Stimulated activated CD4-positive, alpha-beta T cell treated with anti-CD3 and anti-CD28 coated beads, Interleukin-1b, Interleukin-23, amount 100 ng/mL, for 4 hours (primary cell): ENCODE data around the gene OR2A5.
"Not testable (repeated sequence)": the region's sequence is repeated elsewhere in the genome, so short reads cannot be mapped to it uniquely, and the experiment has no call there.

ENCODE experiments used
- DNase-seq, 2 donors: peaks; one replicate each; pipeline ENCODE4 v3.0.0-alpha.2; 2020; ENCODE audit warnings: low read depth in 2 of 2

OR2A5 gene

DNA sequence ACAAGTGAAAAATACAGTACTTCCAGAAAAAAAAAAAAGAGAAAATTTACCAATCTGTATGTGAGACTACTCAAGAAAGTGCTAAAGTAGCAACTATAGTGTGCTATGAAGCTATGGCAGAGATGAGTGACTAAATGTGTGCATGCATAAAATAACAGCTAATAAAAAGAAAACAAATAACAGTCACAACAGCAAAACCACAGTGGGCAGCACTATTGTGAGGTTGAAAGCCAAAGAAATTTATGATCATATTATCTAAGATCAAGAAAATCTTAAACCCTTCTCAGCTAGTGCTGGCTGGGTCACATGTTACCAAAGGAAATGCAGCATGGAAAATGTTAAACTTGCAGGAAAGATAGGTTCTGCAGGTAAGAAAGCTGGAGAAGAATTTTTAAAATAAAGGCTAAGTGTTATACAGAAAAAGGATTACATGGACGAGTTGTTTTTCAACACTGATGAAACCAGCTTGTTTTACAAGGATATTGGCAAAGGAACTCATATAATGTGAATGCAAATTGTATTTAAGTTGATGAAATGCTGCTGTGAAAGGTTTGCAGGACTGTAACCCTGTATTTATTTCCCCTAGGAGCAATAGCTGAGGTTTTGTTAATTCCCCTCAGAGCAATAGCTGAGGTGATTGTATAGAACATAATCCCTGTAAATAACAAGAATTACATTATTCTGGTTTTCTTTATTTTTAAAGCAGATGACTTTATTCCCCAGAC, 15.6 kb upstream of the OR2A5 start:
- no peak for DNase-seq

DNA sequence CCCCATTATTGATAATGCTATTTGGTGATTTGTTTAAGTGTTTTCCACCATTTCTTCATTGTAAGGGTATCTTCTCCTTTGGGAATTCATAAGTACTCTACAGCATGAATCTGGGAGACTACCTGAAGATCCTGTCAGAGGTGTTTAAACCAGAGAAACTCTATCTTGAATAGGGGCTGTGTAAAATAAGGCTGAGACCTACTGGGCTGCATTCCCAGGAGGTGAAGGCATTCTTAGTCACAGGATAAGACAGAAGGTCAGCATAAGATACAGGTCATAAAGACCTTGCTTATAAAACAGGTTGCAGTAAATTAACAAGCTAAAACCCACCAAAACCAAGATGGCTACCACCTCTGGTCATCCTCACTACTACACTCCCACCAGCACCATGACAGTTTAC, 13.4 kb upstream of the OR2A5 start:
- DNase-seq: no peak

DNA sequence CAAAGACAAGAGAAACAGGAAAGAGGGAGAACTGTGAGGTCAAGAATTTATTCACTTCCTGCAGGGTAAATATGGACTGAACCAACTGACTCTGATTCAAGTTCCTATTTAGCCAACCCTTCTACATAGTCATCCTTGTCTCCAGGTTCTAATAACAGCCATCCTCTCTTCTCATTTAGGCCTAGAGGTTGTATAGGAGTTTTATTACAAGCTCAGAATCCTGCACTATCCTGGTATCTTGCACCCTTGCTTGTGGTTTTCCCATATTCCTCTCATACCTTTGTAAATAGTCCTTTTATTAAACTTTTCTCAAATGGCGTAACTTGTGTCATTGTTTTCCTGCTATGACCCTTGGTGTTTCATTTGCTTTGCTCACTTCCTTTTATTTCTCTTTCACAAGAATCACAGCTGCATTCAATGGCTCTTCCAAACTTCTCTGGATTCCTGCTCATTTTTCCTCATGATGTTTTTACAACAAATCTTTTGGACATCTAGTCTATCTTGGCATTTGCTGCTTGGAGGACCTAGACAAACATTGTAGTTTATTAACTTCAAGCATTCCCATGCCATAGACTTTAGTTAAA, 12.4 kb upstream of the OR2A5 start:
- DNase-seq: no peak

DNA sequence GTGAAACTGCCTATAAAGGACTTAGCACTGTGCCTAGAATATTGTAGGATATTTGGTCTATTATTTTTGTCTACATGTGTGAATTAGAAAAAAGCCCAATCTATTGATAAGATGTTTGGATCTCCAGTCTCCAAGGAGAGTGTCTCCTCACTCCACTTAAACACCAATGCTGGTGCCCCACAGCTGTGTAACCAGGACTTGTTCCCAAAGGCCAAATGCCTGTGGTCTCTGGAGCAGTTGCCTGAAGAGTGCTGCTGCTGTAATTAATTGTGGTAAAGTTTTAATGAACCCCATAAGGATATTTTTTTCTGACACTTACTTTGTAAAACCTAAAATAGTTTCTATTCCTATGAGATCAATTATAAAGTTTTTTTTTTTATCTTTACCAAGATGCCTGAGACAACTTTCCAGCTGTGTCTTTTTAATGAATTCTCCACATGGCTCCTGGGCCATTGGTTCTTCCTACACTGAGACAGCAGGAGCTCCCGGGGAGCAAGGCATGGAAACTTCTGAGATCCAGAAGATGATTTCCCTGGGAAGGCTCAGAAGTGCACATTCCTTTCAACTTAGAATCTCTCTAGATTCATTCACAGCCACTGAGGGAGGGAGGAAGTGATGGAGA, 11.2 kb upstream of the OR2A5 start:
- no peak for DNase-seq

DNA sequence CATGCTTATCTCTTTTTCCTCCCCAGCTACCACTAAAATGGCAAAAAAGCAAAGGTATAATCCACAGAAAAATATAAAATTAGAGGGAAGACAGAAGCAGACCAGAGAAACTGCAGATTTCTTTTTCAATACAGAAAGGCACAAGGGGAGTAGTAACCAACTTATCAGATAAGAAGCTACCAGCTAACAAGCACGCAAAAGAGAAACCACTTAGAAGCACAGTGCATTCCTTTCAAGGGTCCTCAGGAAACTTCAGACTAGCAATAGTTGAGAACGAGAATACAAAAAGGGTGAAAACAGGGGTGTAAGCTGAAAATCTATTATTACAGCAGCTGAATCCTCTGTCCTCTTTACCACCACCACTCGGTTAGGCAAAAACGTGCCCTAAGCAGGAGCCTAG, 9.9 kb upstream of the OR2A5 start:
- DNase-seq: no peak

DNA sequence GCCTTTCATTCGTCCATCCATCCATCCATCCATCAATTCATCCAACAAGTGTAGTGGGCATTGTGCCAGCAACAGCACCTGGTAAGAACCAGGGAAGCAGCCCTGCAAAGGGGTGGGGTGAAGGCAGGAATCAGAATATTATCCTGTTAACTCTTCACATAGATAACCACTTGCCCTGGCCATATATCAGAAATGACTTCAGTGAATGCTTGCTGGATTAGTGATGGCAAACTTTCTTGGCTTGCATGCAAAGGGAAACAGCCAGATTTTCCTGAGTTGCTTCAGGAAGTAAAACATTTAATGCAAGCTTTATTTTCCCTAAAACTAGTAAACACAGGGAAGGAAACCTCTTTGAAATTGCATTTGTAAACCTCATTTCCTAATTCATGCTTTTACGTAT, 743 bp downstream of the OR2A5 start:
- no peak for DNase-seq

DNA sequence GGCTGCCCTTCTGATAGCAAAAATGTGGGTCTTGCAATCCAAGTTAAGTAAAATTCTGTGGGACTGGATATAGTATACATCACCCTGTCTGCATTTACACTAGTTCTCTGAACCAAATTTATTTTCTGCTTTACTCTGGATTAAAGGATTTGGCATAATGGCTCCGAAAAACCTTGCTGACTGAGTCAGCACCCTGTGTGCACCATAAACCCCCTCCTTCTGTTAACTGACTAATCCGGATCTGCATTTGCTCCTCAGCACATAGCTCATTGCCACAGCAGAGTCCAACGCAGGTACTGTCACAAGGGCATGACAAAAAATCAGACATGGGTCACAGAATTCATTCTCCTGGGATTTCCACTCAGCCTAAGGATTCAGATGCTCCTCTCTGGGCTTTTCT, 1.3 kb downstream of the OR2A5 start:
- no peak for DNase-seq

DNA sequence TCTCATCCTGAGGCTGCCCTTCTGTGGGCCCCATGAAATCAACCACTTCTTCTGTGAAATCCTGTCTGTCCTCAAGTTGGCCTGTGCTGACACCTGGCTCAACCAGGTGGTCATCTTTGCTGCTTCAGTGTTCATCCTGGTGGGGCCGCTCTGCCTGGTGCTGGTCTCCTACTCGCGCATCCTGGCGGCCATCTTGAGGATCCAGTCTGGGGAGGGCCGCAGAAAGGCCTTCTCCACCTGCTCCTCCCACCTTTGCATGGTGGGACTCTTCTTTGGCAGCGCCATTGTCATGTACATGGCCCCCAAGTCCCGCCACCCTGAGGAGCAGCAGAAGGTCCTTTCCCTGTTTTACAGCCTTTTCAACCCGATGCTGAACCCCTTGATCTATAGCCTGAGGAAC, 2.1 kb downstream of the OR2A5 start:
- not testable (repeated sequence) for DNase-seq

DNA sequence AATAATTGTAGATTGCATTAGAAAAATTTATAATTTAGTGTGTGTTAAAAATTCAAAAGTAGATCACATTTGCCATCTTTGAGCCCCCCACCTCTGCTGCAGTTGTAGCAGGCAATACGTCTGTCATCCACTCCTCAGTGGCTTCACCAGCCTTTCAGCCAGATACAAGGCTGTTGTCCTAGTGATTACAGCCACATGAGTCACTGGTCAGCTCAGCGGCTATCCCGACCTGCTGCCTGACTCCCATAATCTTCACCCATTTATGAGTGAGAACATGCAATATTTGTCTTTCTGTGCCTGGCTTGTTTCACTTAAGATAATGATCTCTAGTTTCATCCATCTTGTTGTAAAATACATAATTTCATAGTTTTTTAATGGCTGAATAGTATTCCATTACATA, 9.2 kb downstream of the OR2A5 start:
- no peak for DNase-seq

DNA sequence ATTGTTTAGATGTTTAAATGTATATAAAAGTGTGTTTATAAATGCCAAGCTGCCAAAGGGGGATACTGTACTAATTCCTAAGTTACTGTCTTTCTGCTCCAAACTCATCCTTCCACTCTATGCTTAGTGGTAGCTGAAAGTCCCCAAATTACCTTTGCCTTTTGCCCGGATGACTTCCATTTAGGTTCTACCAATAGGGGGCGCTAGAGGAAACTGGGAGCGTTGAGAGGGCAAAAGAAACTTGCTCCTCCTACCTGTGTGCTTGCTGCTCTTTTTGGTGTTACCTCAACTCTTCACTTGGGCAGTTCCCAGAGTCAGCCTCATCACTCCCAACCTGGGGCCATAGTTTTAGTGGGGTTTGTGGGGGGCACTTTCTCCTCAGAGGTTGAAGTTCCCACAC, 15.0 kb downstream of the OR2A5 start:
- no peak for DNase-seq

DNA sequence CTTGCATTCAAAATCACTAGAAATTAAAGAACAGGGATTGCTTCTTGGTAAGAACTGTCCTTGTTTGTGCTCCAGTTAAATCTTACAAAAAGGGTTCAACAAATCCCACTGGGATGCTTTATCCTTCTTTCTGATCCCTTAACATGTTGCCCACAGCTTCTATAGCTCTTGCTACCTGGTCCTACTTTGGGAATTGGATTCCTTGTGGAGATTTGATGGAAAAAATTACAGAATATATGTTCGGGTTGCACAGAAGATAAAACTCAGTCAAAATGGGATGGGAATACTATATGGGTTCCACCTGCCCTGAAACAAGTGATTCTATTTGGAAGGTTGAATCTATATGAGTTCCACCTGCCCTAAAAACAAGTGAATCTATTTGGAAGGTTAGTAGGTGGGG, 20.8 kb downstream of the OR2A5 start, which contains the start of gene OR2A25:
Gene OR2A25, plus strand, starts transcription at position 301 of the 400 bp plus-strand sequence. CDS start 4,409 bp downstream, outside the sequence.
- DNase-seq: no peak

DNA sequence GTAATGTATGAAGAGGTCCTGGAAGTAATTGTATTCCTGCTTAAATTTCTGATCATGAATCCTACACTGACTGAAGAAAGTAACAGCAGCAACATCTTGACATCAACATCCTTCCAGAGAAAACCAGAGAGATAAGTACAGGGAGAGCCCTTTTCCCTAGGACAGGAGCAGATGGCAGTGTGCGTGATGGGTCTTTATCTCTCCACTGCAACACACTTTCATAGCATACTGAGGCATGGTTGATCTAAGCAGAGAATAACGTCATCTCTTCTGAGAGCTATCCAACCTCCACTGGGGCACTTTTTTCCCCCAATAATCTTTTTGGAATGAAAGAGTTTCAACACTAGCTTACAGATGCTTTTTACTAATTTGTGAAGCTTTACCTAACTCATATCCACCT, 21.2 kb downstream of the OR2A5 start:
- DNase-seq: no peak

DNA sequence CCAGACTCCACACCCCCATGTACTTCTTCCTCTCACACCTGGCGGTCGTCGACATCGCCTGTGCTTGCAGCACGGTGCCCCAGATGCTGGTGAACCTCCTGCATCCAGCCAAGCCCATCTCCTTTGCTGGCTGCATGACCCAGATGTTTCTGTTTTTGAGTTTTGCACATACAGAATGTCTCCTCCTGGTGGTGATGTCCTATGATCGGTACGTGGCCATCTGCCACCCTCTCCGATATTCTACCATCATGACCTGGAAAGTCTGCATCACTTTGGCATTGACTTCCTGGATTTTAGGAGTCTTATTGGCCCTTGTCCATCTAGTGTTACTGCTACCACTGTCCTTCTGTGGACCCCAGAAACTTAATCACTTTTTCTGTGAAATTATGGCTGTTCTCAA, 25.6 kb downstream of the OR2A5 start:
- no peak for DNase-seq

DNA sequence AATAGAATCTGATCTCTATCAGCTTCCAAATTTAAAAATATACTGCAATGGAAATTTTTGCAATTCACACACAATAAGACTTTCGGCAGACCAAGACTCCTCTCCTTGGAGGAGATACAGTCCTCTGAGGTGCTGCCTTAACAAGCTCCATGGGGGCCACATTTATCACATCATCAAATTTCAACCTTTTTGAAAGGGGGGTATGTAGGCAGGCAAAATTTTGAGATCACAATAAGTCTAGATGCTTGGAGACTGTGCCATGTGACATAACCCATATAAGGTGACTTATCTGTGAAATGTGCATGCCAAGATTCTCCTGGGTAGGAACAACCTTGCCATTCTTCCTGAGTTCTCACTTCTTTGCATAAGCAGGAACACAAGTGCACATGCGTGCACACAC, 37.2 kb downstream of the OR2A5 start, which contains the start of gene OR2A12:
Gene OR2A12, plus strand, starts transcription at position 301 of the 400 bp plus-strand sequence. CDS start 8,830 bp downstream, outside the sequence.
- DNase-seq: no peak

DNA sequence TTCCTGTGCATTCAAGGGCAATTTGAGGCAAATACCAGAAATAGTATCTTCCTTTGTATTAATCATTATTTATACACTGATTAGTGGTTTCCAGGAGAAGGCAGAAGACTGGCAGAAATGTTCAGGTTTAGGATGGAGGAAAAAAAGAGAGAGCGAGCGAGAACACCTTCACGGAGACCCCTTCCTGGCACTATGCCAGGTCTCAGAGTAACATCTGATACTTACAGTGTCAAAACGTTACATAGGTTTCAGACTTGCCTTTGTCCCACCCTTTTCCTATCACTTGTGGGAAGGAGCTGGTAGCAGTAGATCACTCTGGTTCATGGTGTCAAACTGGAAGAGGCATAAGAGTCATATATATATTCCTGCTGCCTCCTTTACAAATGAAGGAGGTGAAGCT, 38.0 kb downstream of the OR2A5 start:
- DNase-seq: no peak

DNA sequence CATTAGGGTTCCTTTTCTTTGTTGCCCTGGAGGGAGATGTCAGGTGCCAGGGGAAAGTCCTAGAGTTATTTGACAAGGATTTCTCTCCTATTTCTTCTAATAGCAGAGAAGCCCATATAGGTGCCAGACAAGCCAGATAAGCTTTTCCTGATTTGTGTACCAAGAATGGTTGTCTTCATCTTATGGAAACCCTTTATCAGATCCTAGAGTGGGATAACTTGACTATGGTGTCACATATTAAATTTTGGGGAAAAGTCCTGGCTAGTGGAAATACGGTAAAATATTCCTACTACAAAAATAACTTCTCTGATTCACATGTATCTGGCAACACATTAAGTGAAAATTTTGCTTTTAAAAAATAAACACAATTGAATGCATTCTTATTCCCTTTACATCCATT, 38.5 kb downstream of the OR2A5 start:
- DNase-seq: no peak

DNA sequence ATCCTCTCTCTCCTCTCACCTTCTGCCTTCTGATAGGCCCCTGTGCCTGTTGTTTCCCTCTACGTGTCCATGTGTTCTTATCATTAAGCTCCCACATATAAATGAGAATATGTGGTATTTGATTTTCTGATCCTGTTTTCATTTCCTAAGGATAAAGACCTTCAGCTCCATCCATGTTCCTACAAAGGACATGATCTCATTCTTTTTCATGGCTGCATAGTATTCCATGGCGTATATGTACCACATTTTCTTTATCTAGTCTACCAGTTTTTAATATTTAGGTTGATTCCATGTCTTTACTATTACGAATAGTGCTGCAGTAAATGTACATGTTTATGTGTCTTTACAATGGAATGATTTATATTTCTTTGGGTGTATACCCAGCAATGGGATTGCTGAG, 41.9 kb downstream of the OR2A5 start:
- DNase-seq: no peak

DNA sequence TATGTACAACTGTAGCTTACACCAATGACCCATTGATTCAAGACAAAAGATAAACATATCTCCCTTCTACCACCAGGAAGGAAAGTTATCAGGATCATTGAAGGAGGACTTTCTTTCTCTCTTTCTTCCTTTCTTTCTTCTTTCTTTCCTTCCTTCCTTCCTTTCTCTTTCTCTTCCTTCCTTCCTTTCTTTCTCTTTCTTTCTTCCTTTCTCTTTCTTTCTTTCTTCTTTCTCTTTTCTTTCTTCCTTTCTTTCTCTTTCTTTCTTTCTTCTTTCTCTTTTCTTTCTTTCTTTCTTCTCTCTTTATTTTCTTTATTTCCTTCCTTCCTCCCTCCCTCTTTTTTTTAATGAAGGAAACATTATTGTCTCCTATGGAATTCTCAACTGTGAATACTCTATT, 50.0 kb downstream of the OR2A5 start:
- DNase-seq: no peak

DNA sequence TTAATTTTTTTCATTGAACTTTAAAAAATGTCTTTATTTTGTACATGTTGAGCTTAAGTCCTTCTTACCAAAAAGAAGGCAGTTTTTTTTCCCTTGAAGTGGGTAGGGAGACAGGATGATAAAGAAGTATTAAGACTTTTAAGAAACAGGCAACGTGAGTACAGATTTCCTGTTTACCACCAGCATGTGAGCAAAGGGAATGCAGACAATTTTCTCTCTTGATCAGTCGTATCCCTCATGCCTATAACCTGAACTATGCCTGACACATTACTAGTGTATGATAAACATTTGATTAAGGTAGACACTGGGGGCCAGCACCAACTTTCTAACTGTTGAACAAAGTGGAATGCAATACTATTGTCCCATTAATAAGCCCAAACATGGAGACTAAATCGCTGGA, 51.9 kb downstream of the OR2A5 start:
- DNase-seq: no peak

DNA sequence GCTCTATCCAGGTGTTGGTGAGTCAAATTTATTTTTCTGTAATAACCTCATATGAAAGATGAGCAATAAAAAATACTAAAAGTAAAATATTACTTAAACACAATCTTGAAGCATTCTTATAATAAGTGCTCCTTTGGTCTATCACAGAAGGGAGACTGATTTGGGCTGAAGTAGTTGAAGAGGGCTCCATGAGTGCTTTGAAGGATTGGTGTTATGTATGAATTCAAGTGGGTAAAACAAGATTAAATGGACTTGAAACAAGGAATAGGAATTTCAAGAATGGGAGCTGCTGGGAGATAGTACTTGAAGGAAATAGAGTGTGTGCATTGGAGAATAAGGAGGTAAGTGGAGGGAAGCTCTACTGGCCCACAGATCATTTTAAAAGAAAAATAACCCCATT, 53.3 kb downstream of the OR2A5 start:
- DNase-seq: no peak

DNA sequence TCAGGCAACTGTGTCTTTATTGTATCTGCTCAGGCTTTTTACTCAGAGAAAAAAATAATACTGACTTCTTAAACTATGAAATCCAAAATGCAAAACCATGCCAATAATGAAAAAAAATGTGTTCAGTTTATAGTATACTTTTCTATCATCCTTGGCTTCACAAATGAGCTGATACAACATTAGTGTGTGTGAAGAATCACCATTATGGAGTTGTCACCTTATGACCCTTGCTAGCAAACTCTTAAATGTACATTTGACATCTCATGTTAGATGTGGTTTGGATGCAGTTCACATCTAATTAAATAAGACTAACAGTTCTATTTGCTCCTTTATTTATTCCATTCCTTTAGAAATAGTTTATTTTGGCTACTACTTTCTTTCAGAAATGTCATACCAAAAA, 56.5 kb downstream of the OR2A5 start:
- no peak for DNase-seq
